ENCODE results near the gene SUFU.
"Not testable (repeated sequence)": the region's sequence is repeated elsewhere in the genome, so short reads cannot be mapped to it uniquely, and the experiment has no call there.

The SUFU gene

DNA sequence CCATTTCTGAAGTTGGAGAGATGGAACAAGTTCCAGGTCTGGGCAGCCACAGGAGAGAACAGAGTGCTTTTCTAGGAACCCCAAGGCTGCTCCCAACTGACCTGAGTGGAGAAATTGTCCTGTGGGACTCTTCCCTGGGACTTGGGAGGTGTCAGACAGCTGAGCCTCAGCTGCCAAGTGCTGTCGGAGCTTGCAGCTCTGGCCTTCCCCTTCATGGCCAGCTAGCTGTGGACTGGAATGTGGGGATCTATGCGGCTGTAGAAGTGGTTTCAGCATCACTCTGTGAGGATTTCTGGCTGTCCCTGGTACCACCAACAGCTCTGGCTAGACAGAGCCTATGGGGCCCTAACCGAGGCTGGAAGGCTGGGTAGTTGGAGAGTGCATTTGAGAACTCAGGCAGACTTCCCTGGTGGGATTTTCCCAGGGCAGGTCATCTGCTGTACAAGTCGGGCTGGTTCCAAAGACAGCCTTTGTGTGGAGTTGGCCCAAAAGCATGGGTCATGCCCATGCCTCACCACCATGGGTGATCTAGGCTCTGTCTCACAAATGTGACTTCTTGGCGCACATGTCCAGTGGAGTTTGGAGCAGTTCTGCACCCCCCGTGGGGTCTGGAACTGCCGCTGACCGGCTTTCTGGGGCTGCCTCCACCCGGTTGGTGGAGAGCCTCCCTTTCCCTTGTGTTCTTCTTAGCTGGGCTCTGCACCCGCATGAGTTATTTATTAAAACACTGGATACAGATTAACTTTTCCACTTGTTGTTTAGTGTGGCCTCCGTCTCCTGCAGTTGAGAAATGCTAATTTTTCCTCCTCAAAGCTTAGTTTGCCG is 10.9 kb downstream of the SUFU start:
- no peak for DNase-seq

GRCh38 chr10:102515724-102516123 is 12.0 kb downstream of the SUFU start:
- no peak for DNase-seq

DNA sequence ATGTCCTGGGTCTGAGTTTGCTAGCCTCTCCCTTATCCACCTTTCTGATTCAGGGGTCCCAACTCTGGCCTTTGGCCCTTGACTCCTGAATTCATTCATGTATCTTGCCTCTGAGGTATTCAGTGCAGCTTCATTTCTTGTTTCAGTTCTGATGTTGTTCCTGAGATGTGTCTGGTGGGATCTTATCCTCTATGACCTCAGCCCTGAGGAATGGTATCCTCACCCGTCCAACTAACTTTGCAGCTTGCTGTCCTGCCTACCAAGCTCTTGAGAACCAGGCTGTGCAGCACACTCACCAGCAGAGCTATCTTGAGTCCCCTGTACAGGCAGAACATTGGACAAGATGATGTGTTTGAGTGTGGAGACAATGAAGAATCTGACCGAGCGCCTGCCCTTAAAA is 13.8 kb downstream of the SUFU start:
- no peak for DNase-seq

DNA sequence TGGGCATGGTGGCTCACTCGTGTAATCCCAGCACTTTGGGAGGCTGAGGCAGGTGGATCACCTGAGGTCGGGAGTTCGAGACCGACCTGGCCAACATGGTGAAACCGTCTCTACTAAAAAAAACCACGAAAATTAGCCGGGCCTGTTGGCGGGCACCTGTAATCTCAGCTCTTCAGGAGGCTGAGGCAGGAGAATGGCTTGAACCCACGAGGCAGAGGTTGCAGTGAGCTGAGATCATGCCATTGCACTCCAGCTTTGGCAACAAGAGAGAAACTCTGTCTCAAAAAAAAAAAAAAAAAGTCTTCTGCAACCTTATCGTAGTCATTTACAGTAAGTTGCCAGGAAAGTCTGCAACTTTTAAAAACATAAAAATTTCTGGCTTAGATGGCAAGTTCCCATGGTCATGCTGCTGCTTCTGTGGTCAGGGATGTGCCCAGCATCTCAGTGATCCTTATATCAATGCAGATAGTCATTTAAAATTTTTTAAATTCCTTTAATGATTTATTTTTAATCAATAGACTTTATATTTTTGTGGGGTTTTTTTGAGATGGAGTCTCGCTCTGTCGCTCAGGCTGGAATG is 15.6 kb downstream of the SUFU start:
- no peak for DNase-seq

DNA sequence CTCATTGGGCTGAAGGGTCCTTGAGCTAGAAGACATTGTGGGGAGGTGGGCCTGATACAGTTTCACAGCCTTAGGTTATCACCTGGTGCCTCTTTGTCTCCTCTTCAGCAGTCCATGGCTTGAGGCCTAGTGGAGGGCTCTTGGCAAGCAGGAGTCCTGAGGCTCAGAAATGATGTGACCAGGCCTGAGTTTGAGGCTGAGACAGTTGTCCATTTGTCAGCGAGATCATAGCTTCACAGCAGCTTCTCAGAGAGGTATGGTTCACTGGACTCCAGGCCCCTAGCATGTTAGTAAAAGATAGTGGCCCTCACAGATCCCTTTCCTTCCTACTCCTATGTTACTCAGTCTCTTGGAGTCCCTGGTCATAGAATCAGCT is 19.1 kb downstream of the SUFU start:
- DNase-seq: no peak

GRCh38 chr10:102523250-102524029 is 19.7 kb downstream of the SUFU start:
- no peak for DNase-seq

DNA sequence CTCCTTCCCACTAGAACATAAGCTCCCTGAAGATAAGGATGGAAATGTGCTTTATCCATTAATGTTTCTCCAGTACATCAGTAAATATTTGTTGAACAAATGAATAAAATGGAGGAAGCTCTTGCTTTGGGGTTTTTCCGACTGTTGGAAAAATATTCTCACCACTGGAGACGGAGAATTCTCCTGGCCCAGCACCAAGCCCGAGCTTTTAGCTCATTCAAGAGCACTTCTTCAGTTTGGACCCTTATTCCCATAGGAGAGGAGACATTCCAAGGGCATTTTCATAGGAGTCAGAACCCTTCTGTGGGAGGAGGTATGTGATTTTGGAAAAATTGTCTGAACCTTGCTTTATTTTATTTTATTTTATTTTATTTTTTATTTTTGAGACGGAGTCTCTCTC is 21.0 kb downstream of the SUFU start:
- DNase-seq: no peak

DNA sequence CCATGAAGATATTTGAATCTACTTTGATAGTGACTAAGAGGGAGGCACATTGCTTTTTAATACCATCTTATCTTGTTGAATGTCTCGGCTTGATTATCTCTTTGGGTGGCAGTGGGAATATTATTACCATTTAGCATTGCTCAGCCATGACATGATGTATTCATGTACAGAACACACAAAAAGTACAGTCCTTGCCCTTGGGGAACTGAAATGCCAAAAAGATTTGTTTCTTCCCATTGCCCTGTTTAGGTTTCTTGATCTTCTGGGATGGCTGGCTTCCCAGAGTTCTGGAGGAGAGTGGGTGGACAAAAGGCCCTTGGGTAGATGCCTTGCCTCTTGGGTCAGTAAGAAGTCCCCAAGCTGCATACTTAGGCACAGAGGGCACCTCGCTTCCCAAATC is 23.8 kb downstream of the SUFU start:
- no peak for DNase-seq

DNA sequence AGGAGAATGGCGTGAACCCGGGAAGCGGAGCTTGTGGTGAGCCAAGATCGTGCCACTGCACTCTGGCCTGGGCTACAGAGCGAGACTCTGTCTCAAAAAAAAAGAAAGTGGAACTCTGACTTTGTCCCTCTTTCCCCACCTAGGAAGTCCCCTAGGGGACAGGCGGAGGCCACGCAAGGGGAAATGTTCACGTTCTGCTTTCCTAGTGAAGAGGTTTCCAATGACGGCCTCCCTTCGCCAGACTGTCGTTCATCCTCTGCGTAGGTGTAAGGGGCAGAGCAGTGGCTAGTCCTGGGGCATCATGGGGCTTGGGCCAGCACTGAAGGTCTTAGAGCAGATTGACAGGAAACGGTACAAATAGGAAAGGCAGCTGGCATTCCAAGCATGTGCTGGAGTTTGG is 30.6 kb downstream of the SUFU start:
- no peak for DNase-seq

DNA sequence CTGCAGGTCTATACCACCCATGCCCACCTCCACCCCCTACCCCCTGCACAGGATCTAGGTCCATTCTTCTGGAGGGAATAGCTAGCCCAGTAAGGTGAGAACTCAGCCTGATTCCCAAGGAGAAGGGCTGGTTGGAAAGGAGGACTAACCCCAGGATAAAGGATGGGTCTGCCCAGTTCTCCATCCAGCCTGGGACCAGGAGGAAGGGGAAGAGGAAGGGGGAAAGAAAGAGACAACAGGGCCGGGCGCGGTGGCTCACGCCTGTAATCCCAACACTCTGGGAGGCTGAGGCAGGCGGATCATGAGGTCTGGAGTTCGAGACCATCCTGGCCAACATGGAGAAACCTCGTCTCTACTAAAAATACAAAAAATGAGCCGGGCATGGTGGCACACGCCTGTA is 31.2 kb downstream of the SUFU start:
- not testable (repeated sequence) for DNase-seq

DNA sequence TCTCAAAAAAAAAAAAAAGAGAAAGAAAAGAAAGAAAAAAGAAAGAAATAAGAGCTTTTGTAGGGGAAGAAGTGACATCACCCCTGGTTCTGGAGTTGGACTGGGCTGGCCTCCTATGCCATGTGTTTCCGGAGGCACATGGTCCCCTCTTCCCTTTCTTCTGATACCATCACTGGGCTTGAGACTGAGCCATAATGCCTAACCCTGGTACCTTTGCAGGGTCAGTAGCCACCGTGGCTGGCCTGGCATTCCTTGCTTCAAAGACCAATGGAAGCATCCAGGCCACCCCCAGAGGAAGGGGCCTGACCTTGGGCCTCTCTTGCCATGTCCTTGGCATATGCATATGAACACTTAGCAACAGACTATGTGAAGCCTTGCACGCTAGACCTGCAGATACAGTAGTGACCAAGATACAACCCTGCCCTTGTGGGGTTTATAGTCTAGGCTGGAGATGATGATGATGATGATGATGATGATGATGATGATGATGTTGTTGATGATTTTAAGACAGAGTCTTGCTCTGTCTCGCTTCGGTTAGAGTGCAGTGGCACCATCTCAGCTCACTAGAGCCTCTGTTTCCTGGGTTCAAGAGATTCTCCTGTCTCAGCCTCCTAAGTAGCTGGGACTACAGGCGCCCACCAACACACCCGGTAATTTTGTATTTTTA is 31.8 kb downstream of the SUFU start:
- no peak for DNase-seq

DNA sequence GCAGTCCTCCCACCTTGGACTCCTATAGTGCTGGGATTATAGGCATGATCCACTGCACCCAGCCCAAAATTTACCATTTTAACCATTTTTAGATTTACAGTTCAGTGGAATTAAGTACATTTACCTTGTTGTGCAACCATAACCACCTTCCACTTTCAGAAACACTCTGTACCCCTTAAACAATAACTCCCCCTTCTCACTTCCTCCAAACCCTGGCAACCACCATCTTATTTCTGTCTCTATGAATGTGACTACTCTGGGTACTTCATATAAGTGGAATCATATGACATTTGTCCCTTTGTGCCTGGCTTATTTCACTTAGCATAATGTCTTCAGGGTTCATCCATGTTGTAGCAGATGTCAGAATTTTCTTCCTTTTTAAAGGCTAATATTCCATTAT is 33.6 kb downstream of the SUFU start:
- DNase-seq: no peak

- DNase-seq: no peak
Measured at GRCh38 chr10:102537948-102538347, 34.2 kb downstream of the SUFU start.

GRCh38 chr10:102538811-102539210 is 35.0 kb downstream of the SUFU start:
- no peak for DNase-seq

DNA sequence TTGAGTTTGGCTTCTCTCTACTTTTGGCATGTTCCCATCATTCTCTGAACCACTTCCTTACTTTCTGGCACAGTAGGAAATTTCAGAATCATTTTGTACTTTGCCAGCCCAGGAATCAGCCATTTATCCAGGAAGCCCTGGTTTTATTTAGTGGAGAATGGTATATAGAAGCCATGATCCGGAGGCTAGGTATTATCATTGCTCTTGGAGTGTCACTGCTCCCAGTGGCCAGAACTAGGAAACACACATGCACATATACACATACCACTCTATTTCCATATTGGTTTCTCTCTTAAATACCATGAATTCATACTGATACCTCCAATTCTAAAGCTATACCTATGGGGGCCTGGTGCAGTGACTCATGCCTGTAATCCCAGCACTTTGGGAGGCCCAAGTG is 36.3 kb downstream of the SUFU start:
- DNase-seq: no peak

DNA sequence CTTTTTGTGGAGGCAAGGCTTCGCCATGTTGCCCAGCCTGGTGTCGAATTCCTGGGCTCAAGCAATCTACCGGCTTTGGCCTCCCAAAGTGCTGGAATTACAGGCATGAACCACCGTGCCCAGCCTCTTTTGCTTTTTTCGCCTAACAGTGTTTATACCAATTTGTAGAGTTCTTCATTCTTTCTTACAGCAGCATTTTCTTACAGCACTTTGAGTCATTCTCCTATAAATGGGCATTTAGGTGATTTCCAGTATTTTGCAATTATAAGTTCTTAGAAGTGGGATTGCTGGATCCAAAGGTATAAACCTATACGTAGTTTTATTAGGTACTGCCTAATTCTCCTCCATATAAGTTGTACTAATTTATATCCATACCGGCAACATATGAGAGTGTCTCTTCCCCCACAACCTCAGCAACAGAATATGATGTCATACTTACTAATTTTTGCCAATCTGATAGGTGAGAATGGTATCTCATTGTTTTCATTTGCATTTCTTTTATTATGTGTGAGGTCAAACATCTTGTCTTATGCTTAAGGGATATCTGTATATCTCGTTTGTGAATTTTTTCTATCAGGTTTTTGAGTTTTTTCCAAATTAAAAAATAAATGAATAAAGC is 39.1 kb downstream of the SUFU start:
- DNase-seq: no peak

- DNase-seq: no peak
Measured at GRCh38 chr10:102545265-102545871, 41.6 kb downstream of the SUFU start.

DNA sequence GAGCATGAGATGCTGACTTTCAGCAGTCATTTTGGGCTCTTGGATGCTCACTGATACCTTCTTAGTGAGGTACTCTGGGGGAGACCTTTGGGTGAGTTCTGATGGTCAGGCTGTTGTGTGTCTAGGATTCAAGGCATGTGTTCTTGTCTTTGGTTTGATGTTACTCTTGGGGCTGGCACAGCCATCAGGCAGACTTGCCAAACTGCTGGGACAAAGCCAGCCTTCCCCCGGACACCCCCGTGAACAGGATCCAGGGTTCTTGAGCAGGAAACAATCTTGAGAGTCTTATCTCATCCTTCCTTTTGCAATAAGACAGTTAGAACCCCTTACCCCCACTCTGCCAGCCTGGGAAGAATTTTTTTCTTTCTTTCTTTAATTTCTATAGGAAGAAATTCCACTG is 42.2 kb downstream of the SUFU start:
- no peak for DNase-seq

- no peak for DNase-seq
Measured at GRCh38 chr10:102546606-102547320, 43.0 kb downstream of the SUFU start.

DNA sequence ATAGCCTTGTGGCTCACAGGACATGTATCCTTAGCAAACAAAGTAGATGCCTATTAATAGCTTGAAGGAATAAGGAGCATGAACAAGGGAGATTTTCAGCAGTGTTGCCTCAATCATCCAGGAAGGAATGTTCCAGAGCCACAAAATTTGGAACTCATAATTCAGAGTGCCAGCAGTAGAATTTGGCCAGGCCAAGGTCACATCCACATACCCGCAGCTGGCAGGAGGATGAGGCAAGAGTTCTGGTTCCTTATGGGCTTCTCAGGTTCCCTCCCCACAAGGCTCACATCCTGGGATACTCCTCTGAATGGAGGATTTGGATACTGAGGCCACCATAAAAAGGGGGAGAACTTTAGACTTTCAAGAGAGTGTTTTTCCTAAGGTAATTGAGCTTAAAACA is 45.8 kb downstream of the SUFU start:
- no peak for DNase-seq

DNA sequence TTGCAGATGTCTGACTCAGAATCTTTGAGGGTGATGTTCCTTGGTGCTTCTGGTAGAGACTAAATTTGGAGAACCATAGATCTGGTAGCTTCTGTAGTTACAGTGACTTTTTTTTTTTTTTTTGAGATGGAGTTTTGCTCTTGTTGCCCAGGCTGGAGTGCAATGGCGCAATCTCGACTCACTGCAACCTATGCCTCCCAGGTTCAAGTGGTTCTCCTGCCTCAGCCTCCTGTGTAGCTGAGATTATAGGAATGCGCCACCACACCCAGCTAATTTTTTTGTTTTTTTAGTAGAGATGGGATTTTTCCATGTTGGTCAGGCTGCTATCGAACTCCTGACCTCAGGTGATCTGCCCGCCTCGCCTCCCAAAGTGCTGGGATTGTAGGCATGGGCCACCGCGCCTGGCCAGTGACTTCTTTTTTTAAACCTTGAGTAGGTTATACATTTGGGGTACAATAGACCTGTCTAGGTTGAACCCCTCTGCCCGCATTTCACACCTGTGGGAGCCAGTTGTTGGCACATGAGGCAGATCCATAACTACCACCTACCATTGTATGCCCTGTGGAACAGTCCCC is 47.0 kb downstream of the SUFU start:
- no peak for DNase-seq

DNA sequence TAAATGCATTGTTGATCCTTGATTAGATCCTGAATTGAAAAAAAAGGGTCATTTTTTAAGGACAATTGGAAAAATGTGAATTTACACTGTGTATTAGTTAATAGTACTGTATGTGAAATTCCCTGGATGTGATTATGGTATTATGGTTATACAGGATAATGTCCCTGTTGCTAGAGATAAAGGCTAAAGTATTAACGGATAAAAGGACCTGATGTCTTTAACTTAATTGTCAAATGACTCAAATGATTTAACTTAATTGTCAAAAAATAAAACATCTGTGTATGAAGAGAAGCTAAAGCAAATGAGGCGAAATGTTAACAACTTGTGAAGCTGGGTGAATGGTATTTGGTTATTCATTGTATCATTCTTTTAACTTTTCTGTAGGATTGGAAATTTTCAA is 48.8 kb downstream of the SUFU start:
- DNase-seq: no peak
